SU-DHL-6 (cell line): ENCODE measurements around the gene KDM4B.

Source experiments
- H2AFZ ChIP-seq: fragments of 200-600 bp; sonication (generic); 2 replicates; pipeline ENCODE4 v1.6.1; 2014; ENCODE audit warnings: low read depth, mild to moderate bottlenecking, moderate library complexity, mixed read lengths, antibody characterized with exemption, low read length; ENCODE audit not compliant: severe bottlenecking
- H3F3A ChIP-seq: fragments of 200-600 bp; shearing (Covaris generic); 2 replicates; pipeline ENCODE4 v1.6.0; 2016; ENCODE audit warnings: antibody characterized with exemption, mild to moderate bottlenecking; ENCODE audit not compliant: insufficient read depth
- H3K27ac ChIP-seq: fragments of 200-600 bp; sonication (generic); 2 replicates; pipeline ENCODE4 v1.5.1; 2016; ENCODE audit warnings: low read depth, mild to moderate bottlenecking, low read length, moderate library complexity, mixed read lengths
- H3K27me3 ChIP-seq: fragments of 200-600 bp; sonication (generic), shearing (Covaris generic); 2 replicates; pipeline ENCODE4 v1.6.0; 2014; ENCODE audit warnings: mild to moderate bottlenecking, low read length
- H3K36me3 ChIP-seq: fragments of 200-600 bp; sonication (generic); 2 replicates; pipeline ENCODE4 v1.6.1; 2014; ENCODE audit warnings: mild to moderate bottlenecking, low read length, mixed read lengths
- H3K4me2 ChIP-seq: fragments of 300-600, 200-600 bp; shearing (Covaris generic), sonication (generic); 2 replicates; pipeline ENCODE4 v1.6.0; 2014; ENCODE audit warnings: low read length, low read depth, mild to moderate bottlenecking; ENCODE audit not compliant: poor library complexity, severe bottlenecking
- H3K4me3 ChIP-seq: fragments of 200-600 bp; sonication (generic); 2 replicates; pipeline ENCODE4 v1.5.1; 2014; ENCODE audit warnings: antibody characterized with exemption, low read length, mild to moderate bottlenecking, mixed read lengths; ENCODE audit not compliant: insufficient read depth, poor library complexity, severe bottlenecking
- H3K79me2 ChIP-seq: fragments of 200-600 bp; sonication (generic); 2 replicates; pipeline ENCODE4 v1.6.1; 2014; ENCODE audit warnings: mild to moderate bottlenecking, low read length, moderate library complexity; ENCODE audit not compliant: insufficient read depth
- H3K9ac ChIP-seq: fragments of 200-600 bp; sonication (generic); 2 replicates; pipeline ENCODE4 v1.7.0; 2014; ENCODE audit warnings: mild to moderate bottlenecking, low read length
- H3K9me2 ChIP-seq: fragments of 200-600 bp; sonication (generic); replicated peaks from 2 replicates; pipeline ENCODE4 v1.6.1; 2014; ENCODE audit warnings: low read length; ENCODE audit not compliant: insufficient read depth
- H3K9me3 ChIP-seq: fragments of 200-600 bp; sonication (generic); 2 replicates; pipeline ENCODE4 v1.6.1; 2014; ENCODE audit warnings: low read length, mixed read lengths; ENCODE audit not compliant: insufficient read depth
- H4K20me1 ChIP-seq: fragments of 200-600 bp; sonication (generic); 2 replicates; pipeline ENCODE4 v1.6.1; 2014; ENCODE audit warnings: low read depth, mild to moderate bottlenecking, antibody characterized with exemption, low read length, moderate library complexity, mixed read lengths
- EZH2phosphoT487 ChIP-seq: fragments of 200-600 bp; sonication (generic), shearing (Covaris generic); conservative IDR thresholded peaks from 2 replicates; pipeline ENCODE4 v1.6.1; 2018; ENCODE audit warnings: mild to moderate bottlenecking, antibody characterized with exemption, low read length, moderate library complexity, mixed read lengths
- TF ChIP-seq, protein P1 (sequence below): fragments of 200-600 bp; sonication (generic); IDR thresholded peaks from one replicate; pipeline ENCODE4 v1.5.1; 2017; ENCODE audit warnings: antibody characterized with exemption, mild to moderate bottlenecking, low read length, moderate library complexity; ENCODE audit not compliant: insufficient read depth, poor library complexity, severe bottlenecking

The KDM4B gene

DNA sequence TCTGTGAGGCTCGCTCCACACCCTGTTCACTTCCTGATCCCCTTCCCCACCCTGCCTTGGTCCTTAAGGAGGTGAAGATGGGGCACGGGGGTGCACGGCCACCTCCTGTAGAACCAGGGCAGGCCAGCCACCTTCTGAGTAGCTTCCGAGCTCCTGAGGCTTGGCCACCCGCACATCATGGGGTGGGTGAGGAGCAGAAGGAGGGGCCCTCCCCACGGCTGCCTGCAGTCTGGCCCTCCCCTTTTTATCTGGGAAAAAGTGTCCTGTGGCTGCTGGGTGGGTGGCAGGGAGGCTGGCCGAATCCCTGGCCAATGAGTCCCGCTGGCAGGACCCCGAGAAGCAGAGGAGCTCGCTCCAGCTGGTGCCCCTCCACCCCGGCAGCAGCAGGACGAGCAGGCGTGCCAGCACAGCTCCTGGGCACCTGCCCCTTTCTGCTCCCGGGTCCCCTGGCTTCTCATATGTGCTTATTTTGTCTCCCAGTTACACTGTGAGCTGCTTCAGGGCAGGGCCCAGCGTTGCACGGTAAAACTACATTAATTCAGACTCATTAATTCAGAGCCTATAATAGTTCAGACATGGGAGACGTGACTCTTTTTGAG lies 135.0 kb downstream of the KDM4B start:
- Histone ChIP-seq H3K27ac (no peak overlapping the region), H3K79me2 (no peaks in the 10 kb centered on the region), H3K9me2 (no peaks in the 10 kb centered on the region), H3K9ac (no peak overlapping the region), H3K27me3 (no peaks in the 10 kb centered on the region), H3K4me2 (no peak overlapping the region), H3K36me3 (peaks cover 3% of the 10 kb centered on the region; the same call in 1 of the 2 replicates), H3K4me3 (no peak overlapping the region), H3F3A (no peaks in the 10 kb centered on the region), H2AFZ (no peak overlapping the region), H4K20me1 (no peaks in the 10 kb centered on the region), H3K9me3 (peaks cover 15% of the 10 kb centered on the region)
- TF ChIP-seq, protein P1, sequence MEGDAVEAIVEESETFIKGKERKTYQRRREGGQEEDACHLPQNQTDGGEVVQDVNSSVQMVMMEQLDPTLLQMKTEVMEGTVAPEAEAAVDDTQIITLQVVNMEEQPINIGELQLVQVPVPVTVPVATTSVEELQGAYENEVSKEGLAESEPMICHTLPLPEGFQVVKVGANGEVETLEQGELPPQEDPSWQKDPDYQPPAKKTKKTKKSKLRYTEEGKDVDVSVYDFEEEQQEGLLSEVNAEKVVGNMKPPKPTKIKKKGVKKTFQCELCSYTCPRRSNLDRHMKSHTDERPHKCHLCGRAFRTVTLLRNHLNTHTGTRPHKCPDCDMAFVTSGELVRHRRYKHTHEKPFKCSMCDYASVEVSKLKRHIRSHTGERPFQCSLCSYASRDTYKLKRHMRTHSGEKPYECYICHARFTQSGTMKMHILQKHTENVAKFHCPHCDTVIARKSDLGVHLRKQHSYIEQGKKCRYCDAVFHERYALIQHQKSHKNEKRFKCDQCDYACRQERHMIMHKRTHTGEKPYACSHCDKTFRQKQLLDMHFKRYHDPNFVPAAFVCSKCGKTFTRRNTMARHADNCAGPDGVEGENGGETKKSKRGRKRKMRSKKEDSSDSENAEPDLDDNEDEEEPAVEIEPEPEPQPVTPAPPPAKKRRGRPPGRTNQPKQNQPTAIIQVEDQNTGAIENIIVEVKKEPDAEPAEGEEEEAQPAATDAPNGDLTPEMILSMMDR: no peak
- TF ChIP-seq EZH2phosphoT487: no peak

- no peak for TF ChIP-seq EZH2phosphoT487
- TF ChIP-seq, protein P1: no peak
- H3K4me3 ChIP-seq: no peak overlapping the region
- no peak overlapping the region for H3K4me2 ChIP-seq
- H3K9me3 ChIP-seq: peaks cover 5% of the 10 kb centered on the region; the same call in 1 of the 2 replicates
- H3K36me3 ChIP-seq: no peaks in the 10 kb centered on the region
- no peaks in the 10 kb centered on the region for H3K79me2 ChIP-seq
- H3K27ac ChIP-seq: no peak overlapping the region
- H2AFZ ChIP-seq: no peak overlapping the region
- H3K27me3 ChIP-seq: no peaks in the 10 kb centered on the region
- no peaks in the 10 kb centered on the region for H3F3A ChIP-seq
- H3K9ac ChIP-seq: no peak overlapping the region
- no peaks in the 10 kb centered on the region for H3K9me2 ChIP-seq
- no peaks in the 10 kb centered on the region for H4K20me1 ChIP-seq
Measured at GRCh38 chr19:5104871-5105351, 136.0 kb downstream of the KDM4B start.

DNA sequence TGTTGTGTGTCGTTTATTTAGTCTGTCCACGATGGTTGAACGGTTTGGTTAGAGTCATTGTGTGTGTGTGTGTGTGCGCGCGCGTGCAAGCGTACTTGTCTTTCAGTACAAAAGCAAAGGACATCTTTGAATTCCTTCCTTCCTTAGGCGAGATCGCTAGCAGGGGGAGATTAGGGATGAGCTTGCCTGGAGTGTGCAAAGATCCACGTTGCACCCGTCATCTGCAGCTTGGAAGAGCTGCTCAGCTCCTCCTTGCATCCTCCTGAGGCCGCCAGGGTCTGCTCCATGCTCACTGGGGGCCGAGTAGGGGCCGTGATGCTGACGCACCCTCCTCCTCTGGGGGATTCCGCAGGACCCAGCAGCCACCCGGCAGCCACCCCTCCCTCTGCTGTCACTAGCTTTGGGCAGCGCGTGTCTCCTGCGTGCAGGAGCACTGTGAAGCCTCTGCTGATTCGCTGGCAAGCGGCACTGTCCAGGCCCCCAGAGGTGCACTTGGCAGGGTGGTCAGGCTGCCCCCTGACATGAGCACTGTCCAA lies 137.3 kb downstream of the KDM4B start:
- no peaks in the 10 kb centered on the region for H3K9me2 ChIP-seq
- no peaks in the 10 kb centered on the region for H3K36me3 ChIP-seq
- no peak overlapping the region for H3K27ac ChIP-seq
- no peaks in the 10 kb centered on the region for H3K79me2 ChIP-seq
- no peaks in the 10 kb centered on the region for H3K9me3 ChIP-seq
- H3K9ac ChIP-seq: no peak overlapping the region
- no peaks in the 10 kb centered on the region for H3F3A ChIP-seq
- TF ChIP-seq EZH2phosphoT487: no peak
- TF ChIP-seq, protein P1: no peak
- H3K4me3 ChIP-seq: no peak overlapping the region
- H3K4me2 ChIP-seq: no peak overlapping the region
- H2AFZ ChIP-seq: no peak overlapping the region
- H4K20me1 ChIP-seq: no peaks in the 10 kb centered on the region
- H3K27me3 ChIP-seq: no peaks in the 10 kb centered on the region
